Activated T-cell treated with anti-CD3 and anti-CD28 coated beads, Interleukin-2, amount 50 U/mL, for 48 hours (primary cell): Measurements from ENCODE around the gene CDH23.

Experiments used
- DNase-seq, 2 experiments: peaks; one replicate each; pipeline ENCODE4 v3.0.0-alpha.2; 2020

Gene CDH23

GRCh38 chr10:71467569-71468362 is 71.0 kb downstream of the CDH23 start:
- DNase-seq = no peak

- DNase-seq = no peak
These were observed 71.8 kb downstream of the CDH23 start for GRCh38 chr10:71468363-71469094.

- no peak for DNase-seq
These were observed 74.3 kb downstream of the CDH23 start for GRCh38 chr10:71471006-71471405.

- no peak for DNase-seq
These were observed 75.2 kb downstream of the CDH23 start for GRCh38 chr10:71471957-71472365.

GRCh38 chr10:71472466-71472865 is 75.7 kb downstream of the CDH23 start:
- no peak for DNase-seq

GRCh38 chr10:71472912-71473311 is 76.2 kb downstream of the CDH23 start:
- DNase-seq = no peak

GRCh38 chr10:71473671-71474599 is 77.2 kb downstream of the CDH23 start:
- DNase-seq = no peak

GRCh38 chr10:71474702-71475242 is 78.1 kb downstream of the CDH23 start:
- no peak for DNase-seq

- DNase-seq = no peak
These were observed 78.6 kb downstream of the CDH23 start for GRCh38 chr10:71475243-71475871.

GRCh38 chr10:71476228-71477011 is 79.7 kb downstream of the CDH23 start:
- no peak for DNase-seq

- no peak for DNase-seq
These were observed 81.5 kb downstream of the CDH23 start for GRCh38 chr10:71478173-71478572.

GRCh38 chr10:71478813-71479365 is 82.2 kb downstream of the CDH23 start:
- DNase-seq = no peak

- no peak for DNase-seq
These were observed 83.1 kb downstream of the CDH23 start for GRCh38 chr10:71479831-71480230.

GRCh38 chr10:71480662-71481061 is 83.9 kb downstream of the CDH23 start:
- no peak for DNase-seq

GRCh38 chr10:71481746-71482410 is 85.2 kb downstream of the CDH23 start:
- DNase-seq = no peak

- no peak for DNase-seq
These were observed 85.9 kb downstream of the CDH23 start for GRCh38 chr10:71482620-71483019.

GRCh38 chr10:71483135-71483534 is 86.4 kb downstream of the CDH23 start:
- DNase-seq = no peak

- no peak for DNase-seq
These were observed 87.4 kb downstream of the CDH23 start for GRCh38 chr10:71483885-71484751.

- peak; percentile 69 to 74 for DNase-seq
These were observed 89.9 kb downstream of the CDH23 start for GRCh38 chr10:71486484-71487114.
